GOT3 (cell line): Measurements from ENCODE around the gene SLC26A11.
"Not testable (repeated sequence)": the region's sequence is repeated elsewhere in the genome, so short reads cannot be mapped to it uniquely, and the experiment has no call there.

ENCODE experiments used
- DNase-seq: peaks from one replicate; lab custom pipeline; 2025; ENCODE audit warnings: mixed read lengths; lab: John Stamatoyannopoulos, UW

The SLC26A11 gene

GRCh38 chr17:80219013-80219762 lies 1.0 kb upstream of the SLC26A11 start:
- DNase-seq = peak; percentile 34

GRCh38 chr17:80219763-80220053 lies 519 bp upstream of the SLC26A11 start:
- no peak for DNase-seq

DNA sequence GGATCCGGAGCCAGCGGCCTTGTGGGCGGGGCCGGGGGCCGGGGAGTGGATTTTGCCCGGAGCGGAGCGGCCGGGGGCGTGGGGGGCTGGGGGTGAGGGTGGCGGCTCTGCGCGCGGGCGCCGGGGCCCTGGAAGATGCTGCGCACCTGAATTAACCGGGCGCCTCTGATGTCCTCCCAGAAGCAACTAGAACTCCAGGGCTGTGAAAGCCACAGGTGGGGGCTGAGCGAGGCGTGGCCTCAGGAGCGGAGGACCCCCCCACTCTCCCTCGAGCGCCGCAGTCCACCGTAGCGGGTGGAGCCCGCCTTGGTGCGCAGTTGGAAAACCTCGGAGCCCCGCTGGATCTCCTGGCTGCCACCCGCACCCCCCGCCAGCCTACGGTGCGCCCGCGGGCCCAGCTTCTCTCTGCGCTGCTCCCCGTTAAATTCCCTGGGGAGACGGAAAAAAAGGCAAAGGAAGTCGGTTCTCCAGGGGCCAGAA lies 549 bp downstream of the SLC26A11 start:
- DNase-seq = no peak

- DNase-seq = no peak
Observed at GRCh38 chr17:80221351-80222105, 1.3 kb downstream of the SLC26A11 start.

DNA sequence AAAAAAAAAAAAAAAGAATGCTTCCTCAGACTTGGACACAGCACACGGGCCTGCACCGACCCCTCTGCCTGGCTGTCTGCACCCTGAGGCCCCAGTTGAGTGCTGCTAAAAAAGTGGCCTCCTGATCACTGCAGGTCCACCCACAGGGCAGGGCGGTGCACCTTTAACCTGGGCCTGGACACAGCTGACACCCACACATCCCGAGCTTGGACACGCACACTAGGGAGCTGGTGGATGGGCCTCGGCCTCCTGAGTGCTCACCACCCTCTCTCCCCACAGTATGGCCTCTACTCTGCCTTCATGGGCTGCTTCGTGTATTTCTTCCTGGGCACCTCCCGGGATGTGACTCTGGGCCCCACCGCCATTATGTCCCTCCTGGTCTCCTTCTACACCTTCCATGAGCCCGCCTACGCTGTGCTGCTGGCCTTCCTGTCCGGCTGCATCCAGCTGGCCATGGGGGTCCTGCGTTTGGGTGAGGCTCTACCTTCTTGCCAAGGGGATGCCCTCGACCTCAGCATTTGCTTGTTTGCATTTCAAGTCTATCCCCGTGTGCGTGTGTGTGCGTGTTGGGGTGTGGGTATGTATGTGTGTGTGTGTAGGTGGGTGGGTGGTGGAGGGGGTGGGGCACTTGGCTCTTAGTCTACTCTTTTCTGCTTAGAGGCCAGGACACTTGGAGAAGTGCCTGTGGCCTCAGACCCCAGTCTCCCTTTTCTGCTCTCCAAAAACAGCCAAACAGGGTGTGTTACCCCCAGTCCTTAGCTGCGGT lies 2.3 kb downstream of the SLC26A11 start:
- DNase-seq = no peak

GRCh38 chr17:80223142-80223815 lies 3.1 kb downstream of the SLC26A11 start:
- no peak for DNase-seq

- no peak for DNase-seq
Observed at GRCh38 chr17:80223838-80224497, 3.7 kb downstream of the SLC26A11 start.

DNA sequence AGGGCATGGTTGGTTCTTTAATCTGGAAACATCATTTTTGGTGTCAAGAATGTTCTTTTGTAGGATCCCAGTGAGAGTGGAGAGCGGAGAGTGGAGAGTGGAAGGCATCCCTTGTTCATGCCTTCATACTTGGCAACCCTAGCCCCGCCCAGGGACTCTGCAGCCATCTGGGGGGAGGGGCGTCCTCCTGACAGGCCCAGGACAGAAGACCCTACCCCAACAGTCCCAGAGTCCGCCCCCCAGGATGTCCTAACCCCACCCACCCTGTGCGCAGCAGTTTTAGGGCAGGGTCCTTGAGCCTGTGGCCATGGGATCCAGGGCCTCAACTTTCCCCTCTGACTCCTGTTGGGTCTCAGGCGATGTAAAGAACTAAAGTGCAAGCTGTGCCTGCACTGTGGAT lies 4.5 kb downstream of the SLC26A11 start:
- no peak for DNase-seq

- DNase-seq = no peak
Observed at GRCh38 chr17:80225230-80225629, 5.0 kb downstream of the SLC26A11 start.

DNA sequence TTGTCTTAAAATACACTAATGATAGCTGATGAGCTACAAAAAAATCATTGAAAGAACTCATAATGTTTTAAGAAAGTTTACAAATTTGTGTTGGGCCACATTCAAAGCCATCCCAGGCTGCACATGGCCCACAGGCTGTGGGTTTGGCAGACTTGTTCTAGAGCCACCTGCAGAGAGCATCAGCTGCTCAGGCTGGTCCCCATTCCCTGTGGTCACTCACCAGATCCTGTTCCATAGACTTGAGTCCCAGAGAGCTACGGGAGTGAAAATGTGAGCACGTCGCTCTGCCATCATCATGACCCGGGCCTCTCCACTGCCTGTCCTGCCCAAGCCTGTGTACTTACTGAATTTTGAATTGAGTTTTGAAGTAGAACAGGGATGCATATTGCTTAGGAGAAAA lies 6.9 kb downstream of the SLC26A11 start:
- DNase-seq = no peak

GRCh38 chr17:80227666-80228065 lies 7.4 kb downstream of the SLC26A11 start:
- no peak for DNase-seq

DNA sequence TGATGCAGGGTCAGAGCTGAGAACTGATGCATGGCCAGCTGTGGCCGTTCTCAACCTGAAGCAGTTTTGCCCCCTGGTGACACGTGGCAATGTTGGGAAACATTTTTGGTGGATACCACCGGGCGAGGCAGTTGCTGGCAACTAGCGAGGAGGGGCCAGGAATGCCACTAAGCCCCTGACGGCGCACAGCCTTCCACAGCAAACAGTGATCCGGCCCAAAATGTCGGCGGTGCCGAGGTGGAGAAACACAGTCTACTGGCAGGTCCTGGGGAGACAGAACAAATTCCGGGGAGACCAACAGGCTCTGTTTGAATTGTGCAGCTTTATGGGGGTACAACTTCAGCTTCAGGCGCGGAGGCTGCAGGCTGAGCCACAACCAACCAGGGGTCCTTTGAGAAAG lies 8.2 kb downstream of the SLC26A11 start:
- DNase-seq = no peak

GRCh38 chr17:80229011-80229410 lies 8.8 kb downstream of the SLC26A11 start:
- no peak for DNase-seq

- DNase-seq = no peak
Observed at GRCh38 chr17:80232438-80232837, 12.2 kb downstream of the SLC26A11 start.

- DNase-seq = no peak
Observed at GRCh38 chr17:80233202-80233601, 13.0 kb downstream of the SLC26A11 start.

- DNase-seq = no peak
Observed at GRCh38 chr17:80236911-80237310, 16.7 kb downstream of the SLC26A11 start.

DNA sequence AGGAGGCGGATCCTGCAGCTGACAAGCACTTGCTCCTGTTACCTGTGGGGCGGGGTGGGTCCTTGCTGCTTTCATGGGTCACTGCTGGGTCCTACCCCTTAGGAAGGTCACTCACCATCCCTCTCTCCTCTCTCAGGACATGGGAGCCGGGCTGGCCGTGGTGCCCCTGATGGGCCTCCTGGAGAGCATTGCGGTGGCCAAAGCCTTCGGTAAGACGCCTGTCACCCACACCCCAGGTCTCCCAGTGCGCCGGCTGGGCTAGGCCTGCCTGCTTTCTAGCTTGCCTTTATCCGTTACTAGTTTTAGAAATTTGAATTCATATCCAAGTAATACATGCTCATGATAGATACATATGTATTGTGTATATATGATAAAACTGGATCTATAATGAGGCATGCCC lies 17.2 kb downstream of the SLC26A11 start:
- no peak for DNase-seq

DNA sequence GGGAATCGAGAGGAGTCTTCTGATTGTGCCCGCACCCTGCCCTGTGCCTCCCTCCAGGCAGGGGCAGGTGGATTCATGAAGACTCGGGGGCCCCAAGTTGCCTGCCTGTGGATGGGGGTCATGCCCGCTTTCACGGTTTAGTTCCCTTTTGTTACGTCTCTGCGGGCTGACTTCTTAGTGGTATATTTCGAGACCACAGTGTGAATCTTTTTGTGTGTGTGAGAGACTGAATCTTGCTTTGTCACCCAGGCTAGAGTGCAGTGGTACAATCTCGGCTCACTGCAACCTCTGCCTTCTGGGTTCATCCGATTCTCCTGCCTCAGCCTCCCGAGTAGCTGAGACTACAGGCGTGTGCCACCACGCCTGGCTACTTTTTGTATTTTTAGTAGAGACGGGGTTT lies 22.3 kb downstream of the SLC26A11 start:
- no peak for DNase-seq

GRCh38 chr17:80243526-80244433 lies 23.6 kb downstream of the SLC26A11 start:
- DNase-seq = no peak

- DNase-seq = not testable (repeated sequence)
Observed at GRCh38 chr17:80244448-80244847, 24.2 kb downstream of the SLC26A11 start.
